ENCODE data around the gene SCN2B.

The SCN2B gene

DNA sequence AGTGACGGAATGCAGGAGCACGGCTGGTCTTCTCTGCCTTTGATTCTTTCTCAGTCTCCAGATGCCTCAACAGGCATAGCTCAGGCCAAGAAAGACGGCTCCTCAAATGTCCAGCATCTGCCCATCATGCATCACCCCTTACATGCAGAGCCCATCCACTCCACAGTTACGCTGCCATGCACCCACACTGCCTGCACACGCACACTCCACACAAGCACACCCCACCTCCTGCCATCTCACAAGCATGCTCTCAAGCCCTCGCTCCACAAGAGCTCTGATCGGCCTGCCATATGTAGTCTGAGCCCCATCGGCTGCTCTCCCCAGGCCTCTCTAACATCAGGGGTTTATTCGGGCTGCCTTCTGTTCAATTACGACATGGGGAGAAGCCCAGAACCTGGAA, 42.6 kb downstream of the SCN2B start:
- Histone ChIP-seq H3K4me3 (replicated peaks; ENCODE audit: insufficient read depth, low read length) (no peak overlapping the region), H3K27me3 (ENCODE audit: insufficient read depth, poor library complexity, severe bottlenecking) (no peaks in the 10 kb centered on the region), H3K27ac (replicated peaks) (no peak overlapping the region)
- DNase-seq (ENCODE audit: low read depth in 1 of 2, low spot score in 1 of 2) = no peak
- TF ChIP-seq SPI1 (IDR thresholded peaks at IDR 0.05; ENCODE audit: borderline replicate concordance, low read depth) (no peak), GABPA (IDR thresholded peaks at IDR 0.05; ENCODE audit: low read depth) (no peak)
- TF ChIP-seq, protein P1, sequence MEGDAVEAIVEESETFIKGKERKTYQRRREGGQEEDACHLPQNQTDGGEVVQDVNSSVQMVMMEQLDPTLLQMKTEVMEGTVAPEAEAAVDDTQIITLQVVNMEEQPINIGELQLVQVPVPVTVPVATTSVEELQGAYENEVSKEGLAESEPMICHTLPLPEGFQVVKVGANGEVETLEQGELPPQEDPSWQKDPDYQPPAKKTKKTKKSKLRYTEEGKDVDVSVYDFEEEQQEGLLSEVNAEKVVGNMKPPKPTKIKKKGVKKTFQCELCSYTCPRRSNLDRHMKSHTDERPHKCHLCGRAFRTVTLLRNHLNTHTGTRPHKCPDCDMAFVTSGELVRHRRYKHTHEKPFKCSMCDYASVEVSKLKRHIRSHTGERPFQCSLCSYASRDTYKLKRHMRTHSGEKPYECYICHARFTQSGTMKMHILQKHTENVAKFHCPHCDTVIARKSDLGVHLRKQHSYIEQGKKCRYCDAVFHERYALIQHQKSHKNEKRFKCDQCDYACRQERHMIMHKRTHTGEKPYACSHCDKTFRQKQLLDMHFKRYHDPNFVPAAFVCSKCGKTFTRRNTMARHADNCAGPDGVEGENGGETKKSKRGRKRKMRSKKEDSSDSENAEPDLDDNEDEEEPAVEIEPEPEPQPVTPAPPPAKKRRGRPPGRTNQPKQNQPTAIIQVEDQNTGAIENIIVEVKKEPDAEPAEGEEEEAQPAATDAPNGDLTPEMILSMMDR (IDR thresholded peaks at IDR 0.05; ENCODE audit: insufficient read depth, low read length) = no peak

GRCh38 chr11:118132385-118133151, 43.9 kb downstream of the SCN2B start:
- Histone ChIP-seq H3K27ac (replicated peaks) (no peak overlapping the region), H3K27me3 (ENCODE audit: insufficient read depth, poor library complexity, severe bottlenecking) (no peaks in the 10 kb centered on the region), H3K4me3 (replicated peaks; ENCODE audit: insufficient read depth, low read length) (no peak overlapping the region)
- DNase-seq (ENCODE audit: low read depth in 1 of 2, low spot score in 1 of 2) = no peak
- TF ChIP-seq GABPA (IDR thresholded peaks at IDR 0.05; ENCODE audit: low read depth) (no peak), SPI1 (IDR thresholded peaks at IDR 0.05; ENCODE audit: borderline replicate concordance, low read depth) (no peak), POLR2AphosphoS5 (IDR thresholded peaks at IDR 0.05; ENCODE audit: low read depth) (no peak)
- TF ChIP-seq, protein P1 (IDR thresholded peaks at IDR 0.05; ENCODE audit: insufficient read depth, low read length) = no peak
- TF ChIP-seq, protein P2, sequence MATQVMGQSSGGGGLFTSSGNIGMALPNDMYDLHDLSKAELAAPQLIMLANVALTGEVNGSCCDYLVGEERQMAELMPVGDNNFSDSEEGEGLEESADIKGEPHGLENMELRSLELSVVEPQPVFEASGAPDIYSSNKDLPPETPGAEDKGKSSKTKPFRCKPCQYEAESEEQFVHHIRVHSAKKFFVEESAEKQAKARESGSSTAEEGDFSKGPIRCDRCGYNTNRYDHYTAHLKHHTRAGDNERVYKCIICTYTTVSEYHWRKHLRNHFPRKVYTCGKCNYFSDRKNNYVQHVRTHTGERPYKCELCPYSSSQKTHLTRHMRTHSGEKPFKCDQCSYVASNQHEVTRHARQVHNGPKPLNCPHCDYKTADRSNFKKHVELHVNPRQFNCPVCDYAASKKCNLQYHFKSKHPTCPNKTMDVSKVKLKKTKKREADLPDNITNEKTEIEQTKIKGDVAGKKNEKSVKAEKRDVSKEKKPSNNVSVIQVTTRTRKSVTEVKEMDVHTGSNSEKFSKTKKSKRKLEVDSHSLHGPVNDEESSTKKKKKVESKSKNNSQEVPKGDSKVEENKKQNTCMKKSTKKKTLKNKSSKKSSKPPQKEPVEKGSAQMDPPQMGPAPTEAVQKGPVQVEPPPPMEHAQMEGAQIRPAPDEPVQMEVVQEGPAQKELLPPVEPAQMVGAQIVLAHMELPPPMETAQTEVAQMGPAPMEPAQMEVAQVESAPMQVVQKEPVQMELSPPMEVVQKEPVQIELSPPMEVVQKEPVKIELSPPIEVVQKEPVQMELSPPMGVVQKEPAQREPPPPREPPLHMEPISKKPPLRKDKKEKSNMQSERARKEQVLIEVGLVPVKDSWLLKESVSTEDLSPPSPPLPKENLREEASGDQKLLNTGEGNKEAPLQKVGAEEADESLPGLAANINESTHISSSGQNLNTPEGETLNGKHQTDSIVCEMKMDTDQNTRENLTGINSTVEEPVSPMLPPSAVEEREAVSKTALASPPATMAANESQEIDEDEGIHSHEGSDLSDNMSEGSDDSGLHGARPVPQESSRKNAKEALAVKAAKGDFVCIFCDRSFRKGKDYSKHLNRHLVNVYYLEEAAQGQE (IDR thresholded peaks at IDR 0.05; ENCODE audit: insufficient replicate concordance, low read depth) = no peak

GRCh38 chr11:118129471-118130172, 46.8 kb downstream of the SCN2B start:
- no peak overlapping the region for H3K4me3 ChIP-seq (replicated peaks; ENCODE audit: insufficient read depth, low read length)
- no peak overlapping the region for H3K27ac ChIP-seq (replicated peaks)
- no peak for DNase-seq (ENCODE audit: low read depth in 1 of 2, low spot score in 1 of 2)
- no peaks in the 10 kb centered on the region for H3K27me3 ChIP-seq (ENCODE audit: insufficient read depth, poor library complexity, severe bottlenecking)
- TF ChIP-seq POLR2AphosphoS5 (IDR thresholded peaks at IDR 0.05; ENCODE audit: low read depth) = no peak
- TF ChIP-seq, protein P2 (IDR thresholded peaks at IDR 0.05; ENCODE audit: insufficient replicate concordance, low read depth) = no peak
- no peak for TF ChIP-seq SPI1 (IDR thresholded peaks at IDR 0.05; ENCODE audit: borderline replicate concordance, low read depth)
- no peak for TF ChIP-seq GABPA (IDR thresholded peaks at IDR 0.05; ENCODE audit: low read depth)
- TF ChIP-seq, protein P1 (IDR thresholded peaks at IDR 0.05; ENCODE audit: insufficient read depth, low read length) = no peak
